Hematopoietic multipotent progenitor cell (in vitro differentiated cells): ENCODE results near the gene ZNF80. TPM values are rescaled to one million over a fixed set of nuclear protein-coding genes. Genes with fewer than 3 reads are reported as not detected.
"Not testable (repeated sequence)": the region's sequence is repeated elsewhere in the genome, so short reads cannot be mapped to it uniquely, and the experiment has no call there.

Experiments used
- DNase-seq, 3 donors: peaks; one replicate each; pipeline ENCODE4 v3.0.0-alpha.2; 2011 to 2015; ENCODE audit warnings: low read depth in 2 of 3, low spot score in 2 of 3
- total RNA-seq: library from RNA; depleted of rRNA; stranded (reverse); fragments of >200 nt; gene quantifications from one replicate; pipeline ENCODE4 v1.2.3, GENCODE V29; 2012

Gene ZNF80
- not detected for total RNA-seq

- not testable (repeated sequence) for DNase-seq
Observed at GRCh38 chr3:114237478-114237877, at the start of gene ZNF80. ZNF80 (minus strand) TSS chr3:114237578; CDS start chr3:114237074, 504 bp downstream.

- DNase-seq: no peak
Observed at GRCh38 chr3:114286266-114286665, 48.9 kb upstream of the ZNF80 start.

- no peak for DNase-seq
Observed at GRCh38 chr3:114285648-114286230, 48.4 kb upstream of the ZNF80 start.

- DNase-seq: no peak
Observed at GRCh38 chr3:114284644-114285043, 47.3 kb upstream of the ZNF80 start.

GRCh38 chr3:114276856-114277255 lies 39.5 kb upstream of the ZNF80 start:
- not testable (repeated sequence) for DNase-seq

GRCh38 chr3:114274929-114275328 lies 37.6 kb upstream of the ZNF80 start:
- peak in 1 of 3 donors; percentile 41 for DNase-seq

- no peak for DNase-seq
Observed at GRCh38 chr3:114272271-114272670, 34.9 kb upstream of the ZNF80 start.

- DNase-seq: no peak
Observed at GRCh38 chr3:114270019-114270418, 32.6 kb upstream of the ZNF80 start.

- no peak for DNase-seq
Observed at GRCh38 chr3:114260152-114260551, 22.8 kb upstream of the ZNF80 start.

GRCh38 chr3:114259566-114259965 lies 22.2 kb upstream of the ZNF80 start:
- no peak for DNase-seq

GRCh38 chr3:114253505-114253904 lies 16.1 kb upstream of the ZNF80 start:
- no peak for DNase-seq

GRCh38 chr3:114252954-114253353 lies 15.6 kb upstream of the ZNF80 start:
- DNase-seq: no peak

- DNase-seq: no peak
Observed at GRCh38 chr3:114242947-114243346, 5.6 kb upstream of the ZNF80 start.

- DNase-seq: no peak
Observed at GRCh38 chr3:114241262-114241661, 3.9 kb upstream of the ZNF80 start.

GRCh38 chr3:114238146-114238785 lies 888 bp upstream of the ZNF80 start:
- DNase-seq: not testable (repeated sequence)

- no peak for DNase-seq
Observed at GRCh38 chr3:114235431-114235830, 1.9 kb downstream of the ZNF80 start.

GRCh38 chr3:114234745-114235144 lies 2.6 kb downstream of the ZNF80 start:
- DNase-seq: no peak

GRCh38 chr3:114231616-114232015 lies 5.8 kb downstream of the ZNF80 start:
- DNase-seq: no peak

GRCh38 chr3:114227076-114227475 lies 10.3 kb downstream of the ZNF80 start:
- no peak for DNase-seq

GRCh38 chr3:114226313-114226712 lies 11.1 kb downstream of the ZNF80 start:
- DNase-seq: no peak

GRCh38 chr3:114223143-114223542 lies 14.2 kb downstream of the ZNF80 start:
- no peak for DNase-seq

- no peak for DNase-seq
Observed at GRCh38 chr3:114221881-114222264, 15.5 kb downstream of the ZNF80 start.
